Sciatic nerve (tissue), 2 donors: ENCODE measurements around the gene TTC9B. TPM values are rescaled to one million over a fixed set of nuclear protein-coding genes. Genes with fewer than 3 reads are reported as not detected.

Experiments used
- ATAC-seq: fragments of 200-7000 bp; cut with Tn5 transposase; one replicate; pipeline ENCODE4 v1.9.1; 2020; ENCODE audit warnings: mild to moderate bottlenecking, moderate library complexity
- DNase-seq: peaks from one replicate; pipeline ENCODE4 v3.0.0-alpha.2; 2020; ENCODE audit warnings: low spot score
- intact Hi-C: fragments of 100-400 bp; cut with DNase I; formaldehyde crosslinking; loops from one replicate; pipeline ENCODE4 v1.14.2; 2022
- total RNA-seq: library from RNA; stranded (reverse); fragmentation: NEBNext Ultra II Directional; extraction: Animal tissue kit (Norgen Biotek cat#: 25700); gene quantifications from one replicate; pipeline ENCODE4 v1.2.1, GENCODE V29; 2021
- donor health status: DM: no; HTN: no; CAD: no.
- donor health status: DM: no; HTN: no; CAD: no.

The TTC9B gene
- not detected for total RNA-seq

GRCh38 chr19:40217934-40218890, at the start of gene TTC9B:
Gene TTC9B (minus strand): TSS chr19:40218384. CDS start chr19:40218381, 3 bp downstream.
- DNase-seq (no peak), ATAC-seq (no peak)
- intact Hi-C loops, result no loop called here

GRCh38 chr19:40267601-40267997, 49.4 kb upstream of the TTC9B start:
- DNase-seq (no peak), ATAC-seq (no peak)
- intact Hi-C loops, result no loop called here

- no peak for DNase-seq
- ATAC-seq, result no peak
- intact Hi-C loops, result no loop called here
Observed at GRCh38 chr19:40266912-40267600, 48.9 kb upstream of the TTC9B start.

GRCh38 chr19:40266119-40266518, 47.9 kb upstream of the TTC9B start:
- no peak for ATAC-seq
- intact Hi-C loops, result no loop called here
- DNase-seq, result no peak

- DNase-seq, result no peak
- intact Hi-C loops, result no loop called here
- no peak for ATAC-seq
Observed at GRCh38 chr19:40265763-40266099, 47.5 kb upstream of the TTC9B start.

- ATAC-seq, result no peak
- intact Hi-C loops, result no loop called here
- DNase-seq, result no peak
Observed at GRCh38 chr19:40265055-40265762, 47.0 kb upstream of the TTC9B start.

- ATAC-seq (no peak), DNase-seq (no peak)
- intact Hi-C loops, result no loop called here
Observed at GRCh38 chr19:40264314-40265054, 46.3 kb upstream of the TTC9B start.

GRCh38 chr19:40263440-40264313, 45.5 kb upstream of the TTC9B start:
- DNase-seq, result no peak
- no peak for ATAC-seq
- intact Hi-C loops, result no loop called here

GRCh38 chr19:40262422-40262821, 44.2 kb upstream of the TTC9B start:
- ATAC-seq, result no peak
- intact Hi-C loops, result no loop called here
- no peak for DNase-seq

GRCh38 chr19:40261631-40262030, 43.4 kb upstream of the TTC9B start:
- ATAC-seq, result no peak
- no peak for DNase-seq
- intact Hi-C loops, result no loop called here

- intact Hi-C loops, result no loop called here
- no peak for DNase-seq
- ATAC-seq, result peak; percentile 28
Observed at GRCh38 chr19:40257096-40257517, 38.9 kb upstream of the TTC9B start.

GRCh38 chr19:40256512-40256911, 38.3 kb upstream of the TTC9B start:
- ATAC-seq (no peak), DNase-seq (no peak)
- intact Hi-C loops, result no loop called here

GRCh38 chr19:40255619-40256166, 37.5 kb upstream of the TTC9B start:
- DNase-seq (no peak), ATAC-seq (no peak)
- intact Hi-C loops, result no loop called here

GRCh38 chr19:40254714-40255418, 36.7 kb upstream of the TTC9B start:
- intact Hi-C loops, result no loop called here
- no peak for DNase-seq
- ATAC-seq, result no peak

- ATAC-seq (no peak), DNase-seq (no peak)
- intact Hi-C loops, result no loop called here
Observed at GRCh38 chr19:40253611-40254092, 35.5 kb upstream of the TTC9B start.

- DNase-seq (no peak), ATAC-seq (no peak)
- intact Hi-C loops, result no loop called here
Observed at GRCh38 chr19:40252395-40252794, 34.2 kb upstream of the TTC9B start.

GRCh38 chr19:40251991-40252390, 33.8 kb upstream of the TTC9B start:
- DNase-seq, result no peak

More at GRCh38 chr19:40251991-40252390, 33.8 kb upstream of the TTC9B start:
- intact Hi-C loops, result no loop called here
- ATAC-seq, result no peak
